K562 (cell line): ENCODE data around the gene C16orf74. TPM values are rescaled to one million over a fixed set of nuclear protein-coding genes. Genes with fewer than 3 reads are reported as not detected.

ENCODE experiments used
- ATAC-seq: fragments of 200-7000 bp; cut with Tn5 transposase; 3 replicates; pipeline ENCODE4 v1.9.1; 2020; ENCODE audit warnings: moderate library complexity
- BruUV-seq: library from RNA; stranded (reverse); fragments of 400-500 nt; replicated peaks from 2 replicates; lab custom pipeline; 2021; lab: Mats Ljungman, UMichigan
- CTCF ChIA-PET: fragments of 300-600 bp; formaldehyde crosslinking; extraction: SDS; loops from one replicate; lab custom pipeline; 2021; ENCODE audit warnings: low intra/inter-chr PET ratio; lab: Yijun Ruan, JAX
- POLR2A ChIA-PET: fragments of 300-600, 350-650 bp; sonication (Branson Sonifier 250); formaldehyde crosslinking; extraction: SDS; loops from one replicate; lab custom pipeline; 2021; ENCODE audit warnings: antibody characterized with exemption, inconsistent platforms; lab: Yijun Ruan, JAX
- DNase-seq, 4 experiments: peaks; one replicate each; pipeline versions ENCODE4 v3.0.0 to v3.0.0-alpha.2; 2011 to 2018; ENCODE audit warnings: low spot score in 3 of 4, mixed read lengths in 3 of 4; ENCODE audit errors: extremely low read depth in 1 of 4
- FAIRE-seq: peaks from 2 replicates; lab custom pipeline; 2011; peaks lifted over from hg19 to GRCh38; lab: Jason Lieb, UNC
- H2AFZ ChIP-seq: 2 replicates; pipeline ENCODE4 v1.6.0; 2011; ENCODE audit warnings: low read depth, low read length, control low read depth, inconsistent platforms
- H3K27ac ChIP-seq: fragments of 200-600 bp; 3 replicates; pipeline ENCODE4 v1.8.0; 2011; ENCODE audit warnings: low read depth, mild to moderate bottlenecking, control low read depth, inconsistent platforms, low read length, moderate library complexity, mixed read lengths; ENCODE audit errors: extremely low read depth
- H3K27me3 ChIP-seq, 2 experiments: fragments of 300-600 bp in 1 of 2; 2 replicates in 1 of 2; 3 replicates in 1 of 2; pipeline versions ENCODE4 v1.6.0 to v1.8.0; 2011; ENCODE audit warnings: inconsistent platforms in 2 of 2, low read length in 2 of 2, mild to moderate bottlenecking in 1 of 2, mixed read lengths in 1 of 2, moderate library complexity in 1 of 2; ENCODE audit not compliant: control insufficient read depth in 2 of 2, insufficient read depth in 2 of 2
- H3K36me3 ChIP-seq: fragments of 300-600 bp; 3 replicates; pipeline ENCODE4 v1.8.0; 2011; ENCODE audit warnings: mild to moderate bottlenecking, low read length, inconsistent platforms; ENCODE audit not compliant: control insufficient read depth, insufficient read depth
- H3K4me1 ChIP-seq, 2 experiments: fragments of 200-600 bp in 1 of 2; replicated peaks in 1 of 2; 2 replicates in 1 of 2; 3 replicates in 1 of 2; pipeline versions ENCODE4 v1.5.1 to v1.8.0; 2011; ENCODE audit warnings: inconsistent platforms in 2 of 2, low read length in 2 of 2, mild to moderate bottlenecking in 1 of 2, mixed read lengths in 1 of 2, moderate library complexity in 1 of 2; ENCODE audit not compliant: control insufficient read depth in 2 of 2, insufficient read depth in 2 of 2
- H3K4me2 ChIP-seq: 2 replicates; pipeline ENCODE4 v1.6.1; 2011; ENCODE audit warnings: low read length, control low read depth, inconsistent platforms, mixed read lengths; ENCODE audit not compliant: insufficient read depth
- H3K4me3 ChIP-seq: fragments of 200-600 bp; sonication (generic), shearing (Covaris generic); 2 replicates; pipeline ENCODE4 v1.5.1; 2016; ENCODE audit warnings: control low read depth, inconsistent platforms
- H3K79me2 ChIP-seq: fragments of 200-600 bp; 3 replicates; pipeline ENCODE4 v1.8.0; 2011; ENCODE audit warnings: low read length, inconsistent platforms; ENCODE audit not compliant: control insufficient read depth, insufficient read depth
- H3K9ac ChIP-seq, 2 experiments: 2 replicates each; pipeline versions ENCODE4 v1.6.0 to v1.6.1; 2011; ENCODE audit warnings: low read depth in 2 of 2, low read length in 2 of 2, control low read depth in 1 of 2, inconsistent platforms in 1 of 2, mild to moderate bottlenecking in 1 of 2, mixed read lengths in 1 of 2; ENCODE audit not compliant: insufficient read depth in 1 of 2
- H3K9me1 ChIP-seq: one replicate; pipeline ENCODE4 v1.6.0; 2011; ENCODE audit warnings: inconsistent platforms, mild to moderate bottlenecking, low read length, moderate library complexity; ENCODE audit not compliant: control insufficient read depth, insufficient read depth
- H3K9me3 ChIP-seq: replicated peaks from 2 replicates; pipeline ENCODE4 v1.5.1; 2011; ENCODE audit warnings: low read depth, low read length, inconsistent platforms; ENCODE audit not compliant: control insufficient read depth, insufficient read depth
- H4K20me1 ChIP-seq: replicated peaks from 2 replicates; pipeline ENCODE4 v1.6.1; 2011; ENCODE audit warnings: low read length, inconsistent platforms, mixed read lengths; ENCODE audit not compliant: control insufficient read depth, insufficient read depth
- HIVEP1 ChIP-seq: fragments of 250-450 bp; sonication (Bioruptor Pico); IDR thresholded peaks from 2 replicates; pipeline ENCODE4 v1.4.0; 2020; ENCODE audit warnings: mild to moderate bottlenecking
- HMG20B ChIP-seq: fragments of 250-450 bp; sonication (Bioruptor Pico); IDR thresholded peaks from 2 replicates; pipeline ENCODE4 v1.5.0; 2021; ENCODE audit warnings: mild to moderate bottlenecking
- KLF10 ChIP-seq: fragments of 250-450 bp; sonication (Bioruptor Pico); IDR thresholded peaks from 2 replicates; pipeline ENCODE4 v1.6.1; 2021; ENCODE audit warnings: matching md5 sums
- TCF7 ChIP-seq: sonication (generic); IDR thresholded peaks from 2 replicates; pipeline ENCODE4 v1.6.1; 2016; ENCODE audit warnings: antibody characterized with exemption, borderline replicate concordance
- ZBED1 ChIP-seq: IDR thresholded peaks from 2 replicates; pipeline ENCODE4 v1.6.1; 2014
- WGBS: fragments of 100-300 bp; shearing (Covaris generic); methylation state at CpG from one replicate; pipeline ENCODE4 v1.1.6; 2016; ENCODE audit warnings: low coverage, mixed read lengths; ENCODE audit not compliant: insufficient coverage; ENCODE audit errors: missing lambda C conversion rate; 5-methylcytosine and 5-hydroxymethylcytosine counted together
- in situ Hi-C: fragments of 300-500 bp; cut with MboI; formaldehyde crosslinking; loops from 4 replicates; pipeline ENCODE4 v1.15.0; 2018; ENCODE audit warnings: inconsistent platforms, mixed read lengths
- intact Hi-C: fragments of 100-400 bp; cut with micrococcal nuclease; formaldehyde crosslinking; loops from 2 replicates; pipeline ENCODE4 v1.14.2; 2022
- polyA plus RNA-seq, 8 experiments: library from polyadenylated mRNA; depleted of rRNA in 4 of 8; stranded (reverse) in 5 of 8; unstranded in 3 of 8; fragments of >200 nt; fragmentation: Nextera tagmentation in 2 of 8; fragmentation: Illumina TruSeq in 1 of 8; extraction: Ambion mirVana in 2 of 8; extraction: Trizol in 1 of 8; gene quantifications; 2 replicates each; pipeline versions ENCODE4 v1.2.1 to v1.2.3, GENCODE V29; 2011 to 2014; ENCODE audit warnings: inconsistent platforms in 1 of 8, missing spikeins in 1 of 8
- total RNA-seq, 7 experiments: library from RNA; depleted of rRNA in 6 of 7; stranded (reverse); fragments of >200 nt in 6 of 7; fragmentation: Illumina TruSeq in 2 of 7; extraction: Trizol in 2 of 7; gene quantifications; 2 replicates each; pipeline versions ENCODE4 v1.2.1 to v1.2.3, GENCODE V29; 2011 to 2021; ENCODE audit warnings: low replicate concordance in 1 of 7
- TF ChIP-seq, protein P1 (sequence below): sonication (generic); formaldehyde crosslinking; IDR thresholded peaks from 2 replicates; pipeline ENCODE4 v1.8.0; 2023; ENCODE audit warnings: mild to moderate bottlenecking, missing genetic modification reagents
- TF ChIP-seq, protein P2 (sequence below): fragments of 450-650 bp; formaldehyde crosslinking; IDR thresholded peaks from 2 replicates; pipeline ENCODE4 v1.4.0; 2020; ENCODE audit warnings: mild to moderate bottlenecking, moderate library complexity
- TF ChIP-seq, protein P3 (sequence below): fragments of 450-650 bp; IDR thresholded peaks from 2 replicates; pipeline ENCODE4 v1.6.1; 2018; ENCODE audit not compliant: partially characterized antibody
- TF ChIP-seq, protein P4 (sequence below): fragments of 450-650 bp; IDR thresholded peaks from 2 replicates; pipeline ENCODE4 v1.6.1; 2018; ENCODE audit warnings: mild to moderate bottlenecking, low read depth; ENCODE audit not compliant: partially characterized antibody
- TF ChIP-seq, protein P5 (sequence below): fragments of 450-650 bp; IDR thresholded peaks from 2 replicates; pipeline ENCODE4 v1.6.1; 2016; ENCODE audit warnings: borderline replicate concordance

Gene C16orf74
- total and polyA plus RNA-seq, 9 of the 15 experiments (the other 6 are each of a cell fraction or from before 2014, with no cell fraction given): not detected

DNA sequence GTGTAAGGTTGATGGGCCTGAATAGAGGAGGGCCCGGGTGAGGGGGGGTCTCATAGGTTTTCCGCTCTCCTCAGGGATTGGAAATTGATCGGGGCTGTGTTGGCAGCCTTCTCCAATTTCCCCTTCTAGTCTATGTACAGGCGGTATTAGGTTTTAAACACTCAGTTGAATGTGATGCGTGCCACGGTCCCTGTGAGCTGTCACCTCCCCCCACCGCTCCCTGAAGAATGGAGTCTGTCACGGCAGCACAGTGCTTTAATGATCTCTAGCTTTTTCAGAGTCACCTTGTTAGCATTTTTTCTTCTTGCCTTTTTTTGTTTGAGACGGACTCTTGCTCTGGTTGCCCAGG is 49.4 kb upstream of the C16orf74 start:
- intact Hi-C loops: no loop called here
- Histone ChIP-seq H3K4me3 (peak overlapping the region; percentile 97), H4K20me1 (peaks cover 15% of the 10 kb centered on the region), H3K9me1 (peaks cover 6% of the 10 kb centered on the region), H3K4me1 (peaks cover 6 to 11% of the 10 kb centered on the region in 2 experiments; a peak in 4 of 5 replicates), H2AFZ (no peak overlapping the region), H3K9ac (peak overlapping the region; percentile 96), H3K27ac (peak overlapping the region; percentile 96), H3K36me3 (peaks cover 69% of the 10 kb centered on the region), H3K27me3 (no peaks in the 10 kb centered on the region), H3K4me2 (peak overlapping the region; percentile 94), H3K79me2 (peaks cover 80% of the 10 kb centered on the region), H3K9me3 (no peaks in the 10 kb centered on the region)
- DNase-seq (peak in 2 of 4 experiments; percentile 34 to 41), ATAC-seq (peak; percentile 47), FAIRE-seq (peak; percentile 65)
- ChIA-PET CTCF (no interaction called here), POLR2A (interaction anchor here (0.6 to 1.3 kb wide), 5 partner anchors 12 to 231 kb away, joined by 3 read pairs; no protein-coding TSS in a partner anchor)
- WGBS: 1% methylated on average over 9 of the region's 9 CpGs
- no TSS peak for BruUV-seq
- in situ Hi-C loops: no loop called here
- no peak for TF ChIP-seq HMG20B
- no peak for TF ChIP-seq TCF7
- TF ChIP-seq, protein P1, sequence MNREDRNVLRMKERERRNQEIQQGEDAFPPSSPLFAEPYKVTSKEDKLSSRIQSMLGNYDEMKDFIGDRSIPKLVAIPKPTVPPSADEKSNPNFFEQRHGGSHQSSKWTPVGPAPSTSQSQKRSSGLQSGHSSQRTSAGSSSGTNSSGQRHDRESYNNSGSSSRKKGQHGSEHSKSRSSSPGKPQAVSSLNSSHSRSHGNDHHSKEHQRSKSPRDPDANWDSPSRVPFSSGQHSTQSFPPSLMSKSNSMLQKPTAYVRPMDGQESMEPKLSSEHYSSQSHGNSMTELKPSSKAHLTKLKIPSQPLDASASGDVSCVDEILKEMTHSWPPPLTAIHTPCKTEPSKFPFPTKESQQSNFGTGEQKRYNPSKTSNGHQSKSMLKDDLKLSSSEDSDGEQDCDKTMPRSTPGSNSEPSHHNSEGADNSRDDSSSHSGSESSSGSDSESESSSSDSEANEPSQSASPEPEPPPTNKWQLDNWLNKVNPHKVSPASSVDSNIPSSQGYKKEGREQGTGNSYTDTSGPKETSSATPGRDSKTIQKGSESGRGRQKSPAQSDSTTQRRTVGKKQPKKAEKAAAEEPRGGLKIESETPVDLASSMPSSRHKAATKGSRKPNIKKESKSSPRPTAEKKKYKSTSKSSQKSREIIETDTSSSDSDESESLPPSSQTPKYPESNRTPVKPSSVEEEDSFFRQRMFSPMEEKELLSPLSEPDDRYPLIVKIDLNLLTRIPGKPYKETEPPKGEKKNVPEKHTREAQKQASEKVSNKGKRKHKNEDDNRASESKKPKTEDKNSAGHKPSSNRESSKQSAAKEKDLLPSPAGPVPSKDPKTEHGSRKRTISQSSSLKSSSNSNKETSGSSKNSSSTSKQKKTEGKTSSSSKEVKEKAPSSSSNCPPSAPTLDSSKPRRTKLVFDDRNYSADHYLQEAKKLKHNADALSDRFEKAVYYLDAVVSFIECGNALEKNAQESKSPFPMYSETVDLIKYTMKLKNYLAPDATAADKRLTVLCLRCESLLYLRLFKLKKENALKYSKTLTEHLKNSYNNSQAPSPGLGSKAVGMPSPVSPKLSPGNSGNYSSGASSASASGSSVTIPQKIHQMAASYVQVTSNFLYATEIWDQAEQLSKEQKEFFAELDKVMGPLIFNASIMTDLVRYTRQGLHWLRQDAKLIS (CRISPR knock-in tag): no peak
- TF ChIP-seq, protein P2, sequence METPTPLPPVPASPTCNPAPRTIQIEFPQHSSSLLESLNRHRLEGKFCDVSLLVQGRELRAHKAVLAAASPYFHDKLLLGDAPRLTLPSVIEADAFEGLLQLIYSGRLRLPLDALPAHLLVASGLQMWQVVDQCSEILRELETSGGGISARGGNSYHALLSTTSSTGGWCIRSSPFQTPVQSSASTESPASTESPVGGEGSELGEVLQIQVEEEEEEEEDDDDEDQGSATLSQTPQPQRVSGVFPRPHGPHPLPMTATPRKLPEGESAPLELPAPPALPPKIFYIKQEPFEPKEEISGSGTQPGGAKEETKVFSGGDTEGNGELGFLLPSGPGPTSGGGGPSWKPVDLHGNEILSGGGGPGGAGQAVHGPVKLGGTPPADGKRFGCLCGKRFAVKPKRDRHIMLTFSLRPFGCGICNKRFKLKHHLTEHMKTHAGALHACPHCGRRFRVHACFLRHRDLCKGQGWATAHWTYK: no peak
- no peak for TF ChIP-seq ZBED1
- TF ChIP-seq, protein P3, sequence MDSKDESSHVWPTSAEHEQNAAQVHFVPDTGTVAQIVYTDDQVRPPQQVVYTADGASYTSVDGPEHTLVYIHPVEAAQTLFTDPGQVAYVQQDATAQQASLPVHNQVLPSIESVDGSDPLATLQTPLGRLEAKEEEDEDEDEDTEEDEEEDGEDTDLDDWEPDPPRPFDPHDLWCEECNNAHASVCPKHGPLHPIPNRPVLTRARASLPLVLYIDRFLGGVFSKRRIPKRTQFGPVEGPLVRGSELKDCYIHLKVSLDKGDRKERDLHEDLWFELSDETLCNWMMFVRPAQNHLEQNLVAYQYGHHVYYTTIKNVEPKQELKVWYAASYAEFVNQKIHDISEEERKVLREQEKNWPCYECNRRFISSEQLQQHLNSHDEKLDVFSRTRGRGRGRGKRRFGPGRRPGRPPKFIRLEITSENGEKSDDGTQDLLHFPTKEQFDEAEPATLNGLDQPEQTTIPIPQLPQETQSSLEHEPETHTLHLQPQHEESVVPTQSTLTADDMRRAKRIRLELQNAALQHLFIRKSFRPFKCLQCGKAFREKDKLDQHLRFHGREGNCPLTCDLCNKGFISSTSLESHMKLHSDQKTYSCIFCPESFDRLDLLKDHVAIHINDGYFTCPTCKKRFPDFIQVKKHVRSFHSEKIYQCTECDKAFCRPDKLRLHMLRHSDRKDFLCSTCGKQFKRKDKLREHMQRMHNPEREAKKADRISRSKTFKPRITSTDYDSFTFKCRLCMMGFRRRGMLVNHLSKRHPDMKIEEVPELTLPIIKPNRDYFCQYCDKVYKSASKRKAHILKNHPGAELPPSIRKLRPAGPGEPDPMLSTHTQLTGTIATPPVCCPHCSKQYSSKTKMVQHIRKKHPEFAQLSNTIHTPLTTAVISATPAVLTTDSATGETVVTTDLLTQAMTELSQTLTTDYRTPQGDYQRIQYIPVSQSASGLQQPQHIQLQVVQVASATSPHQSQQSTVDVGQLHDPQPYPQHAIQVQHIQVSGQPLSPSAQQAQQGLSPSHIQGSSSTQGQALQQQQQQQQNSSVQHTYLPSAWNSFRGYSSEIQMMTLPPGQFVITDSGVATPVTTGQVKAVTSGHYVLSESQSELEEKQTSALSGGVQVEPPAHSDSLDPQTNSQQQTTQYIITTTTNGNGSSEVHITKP: peak; percentile 49
- no peak for TF ChIP-seq HIVEP1
- no peak for TF ChIP-seq KLF10 (CRISPR knock-in tag)
- TF ChIP-seq, protein P4, sequence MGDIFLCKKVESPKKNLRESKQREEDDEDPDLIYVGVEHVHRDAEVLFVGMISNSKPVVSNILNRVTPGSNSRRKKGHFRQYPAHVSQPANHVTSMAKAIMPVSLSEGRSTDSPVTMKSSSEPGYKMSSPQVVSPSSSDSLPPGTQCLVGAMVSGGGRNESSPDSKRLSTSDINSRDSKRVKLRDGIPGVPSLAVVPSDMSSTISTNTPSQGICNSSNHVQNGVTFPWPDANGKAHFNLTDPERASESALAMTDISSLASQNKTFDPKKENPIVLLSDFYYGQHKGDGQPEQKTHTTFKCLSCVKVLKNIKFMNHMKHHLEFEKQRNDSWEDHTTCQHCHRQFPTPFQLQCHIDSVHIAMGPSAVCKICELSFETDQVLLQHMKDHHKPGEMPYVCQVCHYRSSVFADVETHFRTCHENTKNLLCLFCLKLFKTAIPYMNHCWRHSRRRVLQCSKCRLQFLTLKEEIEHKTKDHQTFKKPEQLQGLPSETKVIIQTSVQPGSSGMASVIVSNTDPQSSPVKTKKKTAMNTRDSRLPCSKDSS: no peak
- TF ChIP-seq, protein P5, sequence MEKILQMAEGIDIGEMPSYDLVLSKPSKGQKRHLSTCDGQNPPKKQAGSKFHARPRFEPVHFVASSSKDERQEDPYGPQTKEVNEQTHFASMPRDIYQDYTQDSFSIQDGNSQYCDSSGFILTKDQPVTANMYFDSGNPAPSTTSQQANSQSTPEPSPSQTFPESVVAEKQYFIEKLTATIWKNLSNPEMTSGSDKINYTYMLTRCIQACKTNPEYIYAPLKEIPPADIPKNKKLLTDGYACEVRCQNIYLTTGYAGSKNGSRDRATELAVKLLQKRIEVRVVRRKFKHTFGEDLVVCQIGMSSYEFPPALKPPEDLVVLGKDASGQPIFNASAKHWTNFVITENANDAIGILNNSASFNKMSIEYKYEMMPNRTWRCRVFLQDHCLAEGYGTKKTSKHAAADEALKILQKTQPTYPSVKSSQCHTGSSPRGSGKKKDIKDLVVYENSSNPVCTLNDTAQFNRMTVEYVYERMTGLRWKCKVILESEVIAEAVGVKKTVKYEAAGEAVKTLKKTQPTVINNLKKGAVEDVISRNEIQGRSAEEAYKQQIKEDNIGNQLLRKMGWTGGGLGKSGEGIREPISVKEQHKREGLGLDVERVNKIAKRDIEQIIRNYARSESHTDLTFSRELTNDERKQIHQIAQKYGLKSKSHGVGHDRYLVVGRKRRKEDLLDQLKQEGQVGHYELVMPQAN: 0 out of 2 replicates have a peak, but pooled peaks have one; percentile 56
